ENCODE data around the gene ST14. TPM values are rescaled to one million over a fixed set of nuclear protein-coding genes. Genes with fewer than 3 reads are reported as not detected.

The ST14 gene
- polyA plus RNA-seq, 1 donor (not counting 4 experiments of a cell fraction or from before 2014, with no cell fraction given), result 45.8 TPM

- H3K27ac ChIP-seq (ENCODE audit: control insufficient read depth, insufficient read depth, low read length), result no peak overlapping the region
- no peaks in the 10 kb centered on the region for H3K36me3 ChIP-seq (ENCODE audit: control insufficient read depth in 2 of 2, extremely low read depth in 1 of 2, insufficient read depth in 2 of 2, low read length in 2 of 2)
- no peaks in the 10 kb centered on the region for H3K27me3 ChIP-seq (ENCODE audit: control insufficient read depth, extremely low read depth, insufficient read depth, low read length)
- H3K79me2 ChIP-seq (ENCODE audit: control insufficient read depth, insufficient read depth, low read length), result no peaks in the 10 kb centered on the region
- H3K9me1 ChIP-seq (ENCODE audit: control insufficient read depth, extremely low read depth, insufficient read depth, low read length), result no peaks in the 10 kb centered on the region
- H3K4me2 ChIP-seq (ENCODE audit: control insufficient read depth, extremely low read depth, insufficient read depth, low read depth, low read length), result no peak overlapping the region
- dilution Hi-C loops (cut with MboI; ENCODE audit: extremely low pct_ligation_motif_present, low sequenced_read_pairs), result no loop called here
- no peaks in the 10 kb centered on the region for H3K4me1 ChIP-seq (ENCODE audit: control insufficient read depth, extremely low read depth, insufficient read depth, low read length)
- H4K20me1 ChIP-seq (ENCODE audit: control insufficient read depth, extremely low read depth, insufficient read depth, low read length), result no peaks in the 10 kb centered on the region
- no peak overlapping the region for H3K4me3 ChIP-seq (ENCODE audit: control insufficient read depth in 2 of 3, extremely low read depth in 1 of 3, insufficient read depth in 2 of 3, low read depth in 1 of 3, low read length in 3 of 3)
- DNase-seq (ENCODE audit: low read depth, low spot score) (no peak), FAIRE-seq (no peak)
- H3K9me3 ChIP-seq (ENCODE audit: control insufficient read depth, low read depth, low read length), result no peaks in the 10 kb centered on the region
- no peak overlapping the region for H3K9ac ChIP-seq (ENCODE audit: control insufficient read depth, extremely low read depth, insufficient read depth, low read length)
- TF ChIP-seq CTCF (optimal IDR thresholded peaks at IDR 0.05 in 1 of 3, IDR thresholded peaks at IDR 0.05 in 1 of 3, conservative IDR thresholded peaks at IDR 0.05 in 1 of 3; ENCODE audit: extremely low read depth in 1 of 3, insufficient read depth in 2 of 3, low read length in 3 of 3) (no peak), EZH2 (IDR thresholded peaks at IDR 0.05; ENCODE audit: low read length) (no peak)
- H2AFZ ChIP-seq (ENCODE audit: control insufficient read depth, low read length), result no peak overlapping the region
Observed at GRCh38 chr11:130220311-130221035, 60.9 kb downstream of the ST14 start.

- FAIRE-seq (no peak), DNase-seq (ENCODE audit: low read depth, low spot score) (no peak)
- Histone ChIP-seq H3K9ac (ENCODE audit: control insufficient read depth, extremely low read depth, insufficient read depth, low read length) (no peak overlapping the region), H3K27ac (ENCODE audit: control insufficient read depth, insufficient read depth, low read length) (no peak overlapping the region), H2AFZ (ENCODE audit: control insufficient read depth, low read length) (no peak overlapping the region), H3K4me2 (ENCODE audit: control insufficient read depth, extremely low read depth, insufficient read depth, low read depth, low read length) (no peak overlapping the region), H3K4me1 (ENCODE audit: control insufficient read depth, extremely low read depth, insufficient read depth, low read length) (no peaks in the 10 kb centered on the region), H3K9me3 (ENCODE audit: control insufficient read depth, low read depth, low read length) (no peaks in the 10 kb centered on the region), H3K4me3 (ENCODE audit: control insufficient read depth in 2 of 3, extremely low read depth in 1 of 3, insufficient read depth in 2 of 3, low read depth in 1 of 3, low read length in 3 of 3) (no peak overlapping the region), H3K9me1 (ENCODE audit: control insufficient read depth, extremely low read depth, insufficient read depth, low read length) (no peaks in the 10 kb centered on the region), H3K27me3 (ENCODE audit: control insufficient read depth, extremely low read depth, insufficient read depth, low read length) (no peaks in the 10 kb centered on the region), H3K36me3 (ENCODE audit: control insufficient read depth in 2 of 2, extremely low read depth in 1 of 2, insufficient read depth in 2 of 2, low read length in 2 of 2) (no peaks in the 10 kb centered on the region), H4K20me1 (ENCODE audit: control insufficient read depth, extremely low read depth, insufficient read depth, low read length) (no peaks in the 10 kb centered on the region), H3K79me2 (ENCODE audit: control insufficient read depth, insufficient read depth, low read length) (no peaks in the 10 kb centered on the region)
- TF ChIP-seq CTCF (optimal IDR thresholded peaks at IDR 0.05 in 1 of 3, IDR thresholded peaks at IDR 0.05 in 1 of 3, conservative IDR thresholded peaks at IDR 0.05 in 1 of 3; ENCODE audit: extremely low read depth in 1 of 3, insufficient read depth in 2 of 3, low read length in 3 of 3), result no peak
- dilution Hi-C loops (cut with MboI; ENCODE audit: extremely low pct_ligation_motif_present, low sequenced_read_pairs), result no loop called here
Observed at GRCh38 chr11:130223291-130223971, 63.8 kb downstream of the ST14 start.

All from keratinocyte (primary cell).